ENCODE results near the gene ZNF664. TPM values are rescaled to one million over a fixed set of nuclear protein-coding genes. Genes with fewer than 3 reads are reported as not detected.

Gene ZNF664
- total RNA-seq, 1 experiment from 2014 or later, result 124 TPM

- Histone ChIP-seq H3K36me3 (ENCODE audit: control insufficient read depth in 1 of 2, insufficient read depth in 2 of 2, low read length in 2 of 2) (no peaks in the 10 kb centered on the region), H3K79me2 (ENCODE audit: insufficient read depth, low read length) (no peaks in the 10 kb centered on the region), H3K9me2 (ENCODE audit: insufficient read depth) (no peaks in the 10 kb centered on the region), H3K4me3 (replicated peaks in 1 of 2; ENCODE audit: low read depth in 1 of 2, low read length in 2 of 2) (no peak overlapping the region), H4K20me1 (ENCODE audit: insufficient read depth) (no peaks in the 10 kb centered on the region), H3K4me2 (ENCODE audit: low read length) (no peak overlapping the region), H3K27ac (ENCODE audit: low read depth, low read length) (no peak overlapping the region), H3K27me3 (ENCODE audit: insufficient read depth, low read length) (no peaks in the 10 kb centered on the region), H3K9ac (ENCODE audit: low read length) (no peak overlapping the region), H2AFZ (ENCODE audit: low read depth, low read length, poor library complexity, severe bottlenecking) (no peak overlapping the region), H3K9me3 (ENCODE audit: control insufficient read depth in 1 of 2, insufficient read depth in 1 of 2, low read depth in 1 of 2, low read length in 2 of 2) (no peaks in the 10 kb centered on the region), H3K4me1 (ENCODE audit: control insufficient read depth in 1 of 2, insufficient read depth in 2 of 2, low read length in 2 of 2) (no peaks in the 10 kb centered on the region)
- DNase-seq (ENCODE audit: low read depth, low spot score), result no peak
- intact Hi-C loops (cut with micrococcal nuclease), result no loop called here
- TF ChIP-seq ZFX (IDR thresholded peaks at IDR 0.05) (no peak), CEBPB (IDR thresholded peaks at IDR 0.05; ENCODE audit: low read depth) (no peak), CTCF (IDR thresholded peaks at IDR 0.05 in 2 of 3, conservative IDR thresholded peaks at IDR 0.05 in 1 of 3; ENCODE audit: borderline replicate concordance in 1 of 3, insufficient read depth in 1 of 3, low read depth in 2 of 3, low read length in 2 of 3) (no peak), TCF7L2 (IDR thresholded peaks at IDR 0.05; ENCODE audit: borderline replicate concordance, extremely low read depth, insufficient read depth, insufficient read length) (no peak), MAX (IDR thresholded peaks at IDR 0.05) (no peak), ZBTB33 (IDR thresholded peaks at IDR 0.05; ENCODE audit: extremely low read depth, insufficient replicate concordance, low read length) (no peak), POLR2A (IDR thresholded peaks at IDR 0.05; ENCODE audit: borderline replicate concordance, extremely low read depth, insufficient read depth, insufficient read length) (no peak), EZH2phosphoT487 (IDR thresholded peaks at IDR 0.05; ENCODE audit: borderline replicate concordance) (no peak), CBX3 (IDR thresholded peaks at IDR 0.05; ENCODE audit: low read depth) (no peak), ATF3 (IDR thresholded peaks at IDR 0.05) (no peak), JUND (IDR thresholded peaks at IDR 0.05) (no peak), SIN3A (IDR thresholded peaks at IDR 0.05; ENCODE audit: low read depth) (no peak), EZH2 (IDR thresholded peaks at IDR 0.05) (no peak), YY1 (IDR thresholded peaks at IDR 0.05; ENCODE audit: extremely low read depth, insufficient replicate concordance, low read depth, low read length) (no peak), SRF (IDR thresholded peaks at IDR 0.05; ENCODE audit: low read depth) (no peak), EGR1 (IDR thresholded peaks at IDR 0.05; ENCODE audit: low read depth) (no peak), REST (IDR thresholded peaks at IDR 0.05; ENCODE audit: low read depth) (no peak), ZNF274 (IDR thresholded peaks at IDR 0.05; ENCODE audit: low read depth, low read length) (no peak), ELF1 (IDR thresholded peaks at IDR 0.05; ENCODE audit: borderline replicate concordance, low read depth) (no peak)
- POLR2A ChIA-PET, result no interaction called here
- no TSS peak for BruUV-seq (replicated peaks)
- no peak for ATAC-seq
- RAD21 ChIA-PET (ENCODE audit: low non-redundant PET in 1 of 2, low total read pairs in 2 of 2, uncharacterized antibody in 2 of 2, unreplicated experiment in 2 of 2), result no interaction called here
- CTCF ChIA-PET, result no interaction called here
These were observed 16.8 kb upstream of the ZNF664 start for GRCh38 chr12:123956249-123956648.

Data from HCT116 (cell line).